A673 (cell line): Measurements from ENCODE around the gene KMO. TPM values are rescaled to one million over a fixed set of nuclear protein-coding genes. Genes with fewer than 3 reads are reported as not detected.

Experiments used
- BruUV-seq: library from RNA; stranded (reverse); fragments of 400-500 nt; replicated peaks from 2 replicates; lab custom pipeline; 2021; lab: Mats Ljungman, UMichigan
- CTCF ChIA-PET: fragments of 300-600 bp; sonication (Branson Sonifier 250); formaldehyde crosslinking; loops from one replicate; lab custom pipeline; 2022; ENCODE audit warnings: antibody characterized with exemption; lab: Charles Lee
- POLR2A ChIA-PET: fragments of 300-600 bp; sonication (Branson Sonifier 250); formaldehyde crosslinking; loops from one replicate; lab custom pipeline; 2022; ENCODE audit warnings: antibody characterized with exemption; ENCODE audit not compliant: low non-redundant PET; lab: Charles Lee
- DNase-seq: peaks from one replicate; pipeline ENCODE4 v3.0.0-alpha.2; 2015; ENCODE audit warnings: low spot score
- H3K27ac ChIP-seq: fragments of 200-600 bp; sonication (generic); 2 replicates; pipeline ENCODE4 v1.5.1; 2016; ENCODE audit warnings: mixed run types, low read depth, mild to moderate bottlenecking, mixed read lengths, antibody characterized with exemption, low read length; ENCODE audit not compliant: poor library complexity, severe bottlenecking
- H3K27me3 ChIP-seq: fragments of 200-600 bp; sonication (generic); replicated peaks from 2 replicates; pipeline ENCODE4 v1.6.1; 2017; ENCODE audit warnings: mixed run types, low read depth, mild to moderate bottlenecking, mixed read lengths, antibody characterized with exemption, low read length; ENCODE audit not compliant: insufficient read depth, poor library complexity
- H3K36me3 ChIP-seq: fragments of 200-600 bp; sonication (generic); 2 replicates; pipeline ENCODE4 v1.6.1; 2016; ENCODE audit warnings: mixed run types, mild to moderate bottlenecking, mixed read lengths, antibody characterized with exemption, low read length; ENCODE audit not compliant: insufficient read depth, poor library complexity, severe bottlenecking
- H3K4me1 ChIP-seq: fragments of 200-600 bp; sonication (generic); 2 replicates; pipeline ENCODE4 v1.6.1; 2017; ENCODE audit warnings: mixed run types, mild to moderate bottlenecking, mixed read lengths, antibody characterized with exemption, low read length; ENCODE audit not compliant: insufficient read depth, poor library complexity, severe bottlenecking
- H3K4me3 ChIP-seq: fragments of 200-600 bp; sonication (generic); 2 replicates; pipeline ENCODE4 v1.5.1; 2016; ENCODE audit warnings: low read depth, mixed run types, mild to moderate bottlenecking, mixed read lengths, low read length; ENCODE audit not compliant: poor library complexity, severe bottlenecking
- H3K9me3 ChIP-seq: fragments of 200-600 bp; sonication (generic); 2 replicates; pipeline ENCODE4 v1.6.1; 2016; ENCODE audit warnings: mixed run types, low read depth, mild to moderate bottlenecking, mixed read lengths, antibody characterized with exemption, low read length; ENCODE audit not compliant: poor library complexity, severe bottlenecking
- EZH2 ChIP-seq: fragments of 200-600 bp; sonication (generic); IDR thresholded peaks from 2 replicates; pipeline ENCODE4 v1.6.1; 2017; ENCODE audit warnings: borderline replicate concordance, low read depth, mild to moderate bottlenecking, mixed read lengths, antibody characterized with exemption, low read length; ENCODE audit not compliant: poor library complexity, severe bottlenecking
- intact Hi-C: fragments of 100-400 bp; cut with micrococcal nuclease; formaldehyde crosslinking; loops from one replicate; pipeline ENCODE4 v1.10.0; 2022; ENCODE audit not compliant: unreplicated experiment
- total RNA-seq: library from RNA; stranded (reverse); gene quantifications from 2 replicates; pipeline ENCODE4 v1.2.3, GENCODE V29; 2021
- TF ChIP-seq, protein P1 (sequence below): fragments of 300-800, 200-600 bp; sonication (generic); conservative IDR thresholded peaks from 2 replicates; pipeline ENCODE4 v1.5.1; 2017; ENCODE audit warnings: low read depth, mild to moderate bottlenecking, antibody characterized with exemption, low read length, moderate library complexity, mixed read lengths

Gene KMO
- total RNA-seq, 1 experiment from 2014 or later, result 11.8 TPM

DNA sequence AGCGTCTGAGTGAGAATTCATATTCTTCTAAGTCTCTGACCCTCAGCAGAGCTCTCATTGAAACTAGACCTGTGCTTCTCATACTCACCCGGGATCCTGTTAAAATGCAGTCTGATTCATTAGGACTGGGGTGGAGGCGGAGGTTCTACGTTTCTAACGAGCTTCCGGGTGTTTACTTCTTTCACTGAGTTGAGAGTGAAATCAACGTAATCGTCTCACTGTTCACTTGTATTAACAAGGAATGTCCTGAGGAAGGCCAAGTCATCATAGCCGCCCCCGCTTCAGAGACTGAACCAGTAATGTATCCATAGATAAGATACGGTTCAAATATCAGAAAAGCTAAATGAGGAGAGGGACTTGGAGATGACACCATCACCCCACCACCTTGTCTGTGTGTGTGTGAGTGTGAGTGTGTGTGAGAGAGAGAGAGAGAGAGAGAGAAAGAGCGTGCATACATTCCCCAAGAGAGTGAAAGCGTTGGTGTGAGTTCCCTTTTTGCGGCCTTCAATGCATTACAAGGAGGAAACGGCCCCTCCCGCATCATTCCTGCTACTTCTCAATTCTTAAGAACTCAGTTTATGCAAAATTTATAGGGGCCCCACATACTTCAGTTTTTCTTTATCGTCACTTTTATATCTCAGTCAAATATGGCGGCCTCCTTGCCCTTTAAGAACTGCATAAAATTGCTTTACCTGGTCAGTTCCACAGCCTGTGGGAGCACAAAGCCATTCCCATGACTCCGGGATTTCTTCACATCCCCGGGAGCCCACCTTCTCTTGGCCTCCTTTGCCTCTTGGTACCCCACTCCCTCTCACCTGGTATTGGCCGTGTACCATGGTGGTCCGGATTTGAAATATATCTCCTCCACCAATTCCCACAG lies 19.8 kb downstream of the KMO start:
- H3K27me3 ChIP-seq, result no peaks in the 10 kb centered on the region
- peak overlapping the region; percentile 90 for H3K27ac ChIP-seq
- H3K36me3 ChIP-seq, result no peaks in the 10 kb centered on the region
- peaks cover 14% of the 10 kb centered on the region for H3K4me1 ChIP-seq
- no peak for DNase-seq
- TF ChIP-seq, protein P1, sequence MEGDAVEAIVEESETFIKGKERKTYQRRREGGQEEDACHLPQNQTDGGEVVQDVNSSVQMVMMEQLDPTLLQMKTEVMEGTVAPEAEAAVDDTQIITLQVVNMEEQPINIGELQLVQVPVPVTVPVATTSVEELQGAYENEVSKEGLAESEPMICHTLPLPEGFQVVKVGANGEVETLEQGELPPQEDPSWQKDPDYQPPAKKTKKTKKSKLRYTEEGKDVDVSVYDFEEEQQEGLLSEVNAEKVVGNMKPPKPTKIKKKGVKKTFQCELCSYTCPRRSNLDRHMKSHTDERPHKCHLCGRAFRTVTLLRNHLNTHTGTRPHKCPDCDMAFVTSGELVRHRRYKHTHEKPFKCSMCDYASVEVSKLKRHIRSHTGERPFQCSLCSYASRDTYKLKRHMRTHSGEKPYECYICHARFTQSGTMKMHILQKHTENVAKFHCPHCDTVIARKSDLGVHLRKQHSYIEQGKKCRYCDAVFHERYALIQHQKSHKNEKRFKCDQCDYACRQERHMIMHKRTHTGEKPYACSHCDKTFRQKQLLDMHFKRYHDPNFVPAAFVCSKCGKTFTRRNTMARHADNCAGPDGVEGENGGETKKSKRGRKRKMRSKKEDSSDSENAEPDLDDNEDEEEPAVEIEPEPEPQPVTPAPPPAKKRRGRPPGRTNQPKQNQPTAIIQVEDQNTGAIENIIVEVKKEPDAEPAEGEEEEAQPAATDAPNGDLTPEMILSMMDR, result no peak
- no peak for TF ChIP-seq EZH2
- H3K9me3 ChIP-seq, result no peaks in the 10 kb centered on the region
- H3K4me3 ChIP-seq, result no peak overlapping the region
- POLR2A ChIA-PET, result no interaction called here
- intact Hi-C loops, result loop anchor here (5.0 kb wide), 1 partner anchor 1320 kb away; no protein-coding TSS in a partner anchor
- BruUV-seq, result no TSS peak
- CTCF ChIA-PET, result no interaction called here

DNA sequence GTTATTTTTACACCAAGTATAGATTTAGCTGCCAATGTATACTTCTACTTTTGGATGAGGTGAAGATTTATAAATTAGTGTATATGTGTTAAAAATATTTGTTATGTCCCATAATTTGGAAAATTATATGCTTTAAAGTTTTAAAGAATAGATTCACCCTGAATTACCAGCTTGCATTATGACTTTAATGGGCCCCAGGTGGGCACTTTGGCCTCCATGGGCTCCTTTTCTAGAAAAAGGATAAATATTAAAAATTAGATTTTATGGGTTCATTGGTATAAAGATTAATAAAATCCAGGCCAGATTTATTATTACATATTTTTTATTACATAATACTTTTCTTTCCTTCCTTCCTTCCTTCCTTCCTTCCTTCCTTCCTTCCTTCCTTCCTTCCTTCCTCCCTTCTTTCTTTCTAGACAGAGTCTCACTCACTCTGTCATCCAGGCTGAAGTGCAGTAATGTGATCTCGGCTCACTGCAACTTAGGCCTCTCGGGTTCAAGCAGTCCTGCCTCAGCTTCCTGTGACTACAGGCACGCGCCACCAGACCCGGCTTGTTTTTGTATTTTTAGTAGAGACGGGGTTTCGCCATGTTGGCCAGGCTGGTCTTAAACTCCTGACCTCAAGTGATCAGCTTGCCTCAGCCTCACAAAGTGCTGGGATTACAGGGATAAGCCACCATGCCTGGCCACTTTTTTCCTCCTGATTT lies 21.9 kb downstream of the KMO start:
- no peak for TF ChIP-seq EZH2
- TF ChIP-seq, protein P1, result no peak
- H3K27ac ChIP-seq, result peak overlapping the region; percentile 90
- no peaks in the 10 kb centered on the region for H3K27me3 ChIP-seq
- H3K4me1 ChIP-seq, result peaks cover 34% of the 10 kb centered on the region
- intact Hi-C loops, result loop anchor here (5.0 kb wide), 1 partner anchor 1318 kb away; no protein-coding TSS in a partner anchor
- no TSS peak for BruUV-seq
- H3K4me3 ChIP-seq, result no peak overlapping the region
- no peaks in the 10 kb centered on the region for H3K36me3 ChIP-seq
- H3K9me3 ChIP-seq, result no peaks in the 10 kb centered on the region
- ChIA-PET CTCF (no interaction called here), POLR2A (no interaction called here)
- DNase-seq, result peak; percentile 74

DNA sequence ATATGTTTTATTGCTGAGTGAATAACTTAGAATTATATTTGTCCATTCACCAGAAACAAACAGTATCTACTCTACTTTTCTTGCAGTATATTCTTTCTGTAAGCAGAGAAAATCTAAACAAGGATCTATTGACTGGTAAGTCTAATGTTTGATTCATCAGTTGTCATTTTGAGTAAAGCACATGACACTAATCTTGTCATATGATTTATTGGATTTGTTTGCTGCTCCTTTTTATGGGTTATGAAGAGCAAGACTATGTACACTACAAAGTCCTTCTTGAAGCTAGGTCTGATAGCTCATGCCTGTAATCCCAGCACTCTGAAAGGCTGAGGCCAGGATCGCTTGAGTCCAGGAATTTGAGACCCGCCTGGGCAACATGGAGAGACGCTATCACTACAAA lies 23.3 kb downstream of the KMO start:
- intact Hi-C loops, result no loop called here
- Histone ChIP-seq H3K27me3 (no peaks in the 10 kb centered on the region), H3K36me3 (no peaks in the 10 kb centered on the region), H3K4me1 (peaks cover 49% of the 10 kb centered on the region), H3K9me3 (no peaks in the 10 kb centered on the region), H3K4me3 (no peak overlapping the region), H3K27ac (peak overlapping the region; percentile 77)
- no TSS peak for BruUV-seq
- ChIA-PET POLR2A (no interaction called here), CTCF (no interaction called here)
- DNase-seq, result no peak
- TF ChIP-seq, protein P1, result no peak
- no peak for TF ChIP-seq EZH2
